Tibial nerve (tissue), 4 donors: ENCODE data around the gene DNM3. TPM values are rescaled to one million over a fixed set of nuclear protein-coding genes. Genes with fewer than 3 reads are reported as not detected.
"Not testable (repeated sequence)": the region's sequence is repeated elsewhere in the genome, so short reads cannot be mapped to it uniquely, and the experiment has no call there.

Source experiments
- DNase-seq, 2 donors: peaks; one replicate each; pipeline ENCODE4 v3.0.0-alpha.2; 2019; ENCODE audit warnings: low spot score in 2 of 2
- H3K27ac ChIP-seq, 4 donors: fragments of 200-600 bp; sonication (generic) in 3 of 4; one replicate each; pipeline ENCODE4 v1.5.1; 2017 to 2019; ENCODE audit warnings: mild to moderate bottlenecking in 1 of 4
- H3K27me3 ChIP-seq, 2 donors: fragments of 200-600 bp; sonication (generic) in 1 of 2; one replicate each; pipeline versions ENCODE4 v1.5.1 to v1.6.0; 2017 to 2019
- H3K36me3 ChIP-seq, 3 donors: fragments of 200-600 bp; sonication (generic); one replicate each; pipeline ENCODE4 v1.5.1; 2018 to 2019
- H3K4me1 ChIP-seq, 4 donors: fragments of 200-600 bp; sonication (generic) in 3 of 4; one replicate each; pipeline ENCODE4 v1.5.1; 2017 to 2019
- H3K4me3 ChIP-seq, 4 donors: fragments of 200-600 bp; sonication (generic) in 3 of 4; one replicate each; pipeline ENCODE4 v1.5.1; 2017 to 2019; ENCODE audit warnings: mild to moderate bottlenecking in 1 of 4, moderate library complexity in 1 of 4
- H3K9me3 ChIP-seq, 4 donors: fragments of 200-600 bp; sonication (generic) in 3 of 4; one replicate each; pipeline ENCODE4 v1.5.1; 2017 to 2019
- EP300 ChIP-seq, 2 donors: sonication (generic); formaldehyde crosslinking; IDR thresholded peaks; one replicate each; pipeline ENCODE4 v1.6.1; 2017; ENCODE audit warnings: antibody characterized with exemption in 2 of 2, mild to moderate bottlenecking in 1 of 2
- POLR2A ChIP-seq, 2 donors: fragments of 450-650 bp; IDR thresholded peaks; one replicate each; pipeline ENCODE4 v1.6.1; 2017; ENCODE audit warnings: antibody characterized with exemption in 2 of 2, mild to moderate bottlenecking in 2 of 2, moderate library complexity in 2 of 2
- WGBS, 2 donors: methylation state at CpG; one replicate each; pipeline ENCODE4 v1.1.5; 2018; 5-methylcytosine and 5-hydroxymethylcytosine counted together
- total RNA-seq, 4 donors: library from RNA; depleted of rRNA; stranded (reverse); fragments of >200 nt; gene quantifications; one replicate each; pipeline ENCODE4 v1.1.0, GENCODE V29; 2016
- TF ChIP-seq, protein P1 (sequence below), 5 experiments: fragments of 200-600 bp in 3 of 5; fragments of 450-650 bp in 2 of 5; sonication (generic) in 3 of 5; IDR thresholded peaks; one replicate each; pipeline ENCODE4 v1.5.1; 2016 to 2019; ENCODE audit warnings: antibody characterized with exemption in 5 of 5, mild to moderate bottlenecking in 3 of 5, moderate library complexity in 2 of 5

DNM3 gene
- total RNA-seq, 4 donors from 2014 or later, result 9.8 to 15.3 (median 12.3) TPM

DNA sequence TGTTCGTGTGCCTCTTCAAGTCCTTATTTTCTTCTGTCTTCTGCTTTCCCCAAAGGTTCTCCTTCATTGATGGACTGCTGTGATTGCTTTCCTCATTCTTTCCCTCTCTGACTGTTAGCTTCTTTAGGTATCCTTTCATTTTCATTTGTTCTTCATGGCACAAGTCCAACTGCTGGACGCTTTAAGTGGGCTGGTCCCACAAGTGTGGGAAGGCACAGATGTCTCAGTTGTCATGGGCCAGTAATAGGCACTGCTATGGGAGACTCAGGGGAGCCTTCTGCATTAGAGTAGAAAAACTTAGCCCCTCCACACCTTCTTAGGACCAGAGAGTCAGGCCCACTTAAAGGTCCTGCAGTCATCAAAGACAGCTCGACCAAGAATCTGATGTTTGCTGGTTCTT lies 456.8 kb downstream of the DNM3 start:
- Histone ChIP-seq H3K36me3 (peaks cover 0 to 8% (median 0%) of the 10 kb centered on the region in 3 donors), H3K27ac (no peak overlapping the region), H3K9me3 (peaks cover 0 to 15% (median 0%) of the 10 kb centered on the region in 4 donors), H3K27me3 (no peaks in the 10 kb centered on the region), H3K4me3 (no peak overlapping the region), H3K4me1 (peaks cover 0 to 8% (median 0%) of the 10 kb centered on the region in 4 donors)
- 72 to 83% methylated on average over 3 of the region's 3 CpGs for WGBS, 2 donors
- TF ChIP-seq, protein P1, sequence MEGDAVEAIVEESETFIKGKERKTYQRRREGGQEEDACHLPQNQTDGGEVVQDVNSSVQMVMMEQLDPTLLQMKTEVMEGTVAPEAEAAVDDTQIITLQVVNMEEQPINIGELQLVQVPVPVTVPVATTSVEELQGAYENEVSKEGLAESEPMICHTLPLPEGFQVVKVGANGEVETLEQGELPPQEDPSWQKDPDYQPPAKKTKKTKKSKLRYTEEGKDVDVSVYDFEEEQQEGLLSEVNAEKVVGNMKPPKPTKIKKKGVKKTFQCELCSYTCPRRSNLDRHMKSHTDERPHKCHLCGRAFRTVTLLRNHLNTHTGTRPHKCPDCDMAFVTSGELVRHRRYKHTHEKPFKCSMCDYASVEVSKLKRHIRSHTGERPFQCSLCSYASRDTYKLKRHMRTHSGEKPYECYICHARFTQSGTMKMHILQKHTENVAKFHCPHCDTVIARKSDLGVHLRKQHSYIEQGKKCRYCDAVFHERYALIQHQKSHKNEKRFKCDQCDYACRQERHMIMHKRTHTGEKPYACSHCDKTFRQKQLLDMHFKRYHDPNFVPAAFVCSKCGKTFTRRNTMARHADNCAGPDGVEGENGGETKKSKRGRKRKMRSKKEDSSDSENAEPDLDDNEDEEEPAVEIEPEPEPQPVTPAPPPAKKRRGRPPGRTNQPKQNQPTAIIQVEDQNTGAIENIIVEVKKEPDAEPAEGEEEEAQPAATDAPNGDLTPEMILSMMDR (IDR thresholded peaks at IDR 0.05), result no peak
- TF ChIP-seq EP300 (IDR thresholded peaks at IDR 0.05) (no peak), POLR2A (IDR thresholded peaks at IDR 0.05) (no peak)
- DNase-seq, result no peak

DNA sequence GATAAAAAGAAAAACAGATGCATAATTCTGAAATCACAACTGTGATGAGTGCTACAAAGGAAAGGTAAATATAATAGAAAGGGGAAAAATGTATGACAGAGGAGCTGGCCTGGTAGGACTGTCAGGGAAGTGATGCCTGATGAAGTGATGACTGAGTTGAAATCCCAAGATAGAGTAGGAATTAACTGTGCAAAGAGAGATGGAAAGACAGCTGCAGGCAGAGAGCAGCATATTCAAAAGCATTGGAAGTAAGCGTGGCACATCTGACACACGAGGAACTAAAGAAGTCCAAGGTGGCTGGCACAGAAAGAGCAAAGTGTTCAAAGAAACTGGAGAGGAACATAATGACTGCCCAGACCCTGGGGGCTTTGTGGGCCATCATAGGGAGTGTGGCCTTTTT lies 457.6 kb downstream of the DNM3 start:
- H3K9me3 ChIP-seq, result peaks cover 0 to 19% (median 0%) of the 10 kb centered on the region in 4 donors
- H3K4me1 ChIP-seq, result peaks cover 0 to under 1% (median 0%) of the 10 kb centered on the region in 4 donors
- 92% methylated on average over 2 of the region's 2 CpGs for WGBS, 2 donors
- H3K4me3 ChIP-seq, result no peak overlapping the region
- no peak for DNase-seq
- H3K27ac ChIP-seq, result no peak overlapping the region
- H3K36me3 ChIP-seq, result peaks cover 0 to 8% (median 0%) of the 10 kb centered on the region in 3 donors
- no peaks in the 10 kb centered on the region for H3K27me3 ChIP-seq
- TF ChIP-seq EP300 (IDR thresholded peaks at IDR 0.05) (no peak), POLR2A (IDR thresholded peaks at IDR 0.05) (no peak)
- TF ChIP-seq, protein P1 (IDR thresholded peaks at IDR 0.05), result no peak

DNA sequence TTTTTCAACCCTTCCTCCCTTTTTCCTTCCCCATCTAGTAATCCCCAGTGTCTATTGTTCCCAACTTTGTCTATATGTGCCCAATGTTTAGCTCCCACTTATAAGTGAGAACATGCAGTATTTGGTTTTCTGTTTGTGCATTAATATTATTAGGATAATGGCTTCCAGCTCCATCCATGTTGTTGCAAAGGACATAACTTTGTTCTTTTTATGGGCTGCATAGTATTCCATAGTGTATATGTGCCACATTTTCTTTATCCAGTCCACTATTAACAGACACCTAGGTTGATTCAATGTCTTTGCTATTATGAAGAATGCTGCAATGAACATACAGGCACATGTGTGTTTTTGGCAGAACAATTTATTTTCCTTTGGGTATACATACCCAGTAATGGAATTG lies 458.2 kb downstream of the DNM3 start:
- Histone ChIP-seq H3K4me3 (no peak overlapping the region), H3K27me3 (no peaks in the 10 kb centered on the region), H3K27ac (no peak overlapping the region), H3K36me3 (peaks cover 0 to 8% (median 0%) of the 10 kb centered on the region in 3 donors), H3K4me1 (no peaks in the 10 kb centered on the region), H3K9me3 (peaks cover 0 to 19% (median 0%) of the 10 kb centered on the region in 4 donors)
- no peak for DNase-seq
- TF ChIP-seq POLR2A (IDR thresholded peaks at IDR 0.05), result no peak
- TF ChIP-seq, protein P1 (IDR thresholded peaks at IDR 0.05), result no peak
- TF ChIP-seq EP300 (IDR thresholded peaks at IDR 0.05), result no peak

DNA sequence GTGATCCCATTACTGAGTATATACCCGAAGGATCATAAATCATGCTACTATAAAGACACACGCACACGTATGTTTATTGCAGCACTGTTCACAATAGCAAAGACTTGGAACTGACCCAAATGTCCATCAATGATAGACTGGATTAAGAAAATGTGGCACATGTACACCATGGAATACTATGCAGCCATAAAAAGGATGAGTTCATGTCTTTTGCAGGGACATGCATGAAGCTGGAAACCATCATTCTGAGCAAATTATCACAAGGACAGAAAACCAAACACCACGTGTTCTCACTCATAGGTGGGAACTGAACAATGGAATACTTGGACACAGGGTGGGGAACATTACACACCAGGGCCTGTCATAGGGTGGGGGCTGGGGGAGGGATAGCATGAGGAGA lies 466.2 kb downstream of the DNM3 start:
- not testable (repeated sequence) for H3K27ac ChIP-seq, H3K27me3 ChIP-seq, H3K4me1 ChIP-seq, H3K36me3 ChIP-seq, DNase-seq, H3K4me3 ChIP-seq
- 98% methylated on average over 4 of the region's 4 CpGs for WGBS, 2 donors
- peaks cover 0 to 14% (median 0%) of the 10 kb centered on the region in 4 donors for H3K9me3 ChIP-seq

DNA sequence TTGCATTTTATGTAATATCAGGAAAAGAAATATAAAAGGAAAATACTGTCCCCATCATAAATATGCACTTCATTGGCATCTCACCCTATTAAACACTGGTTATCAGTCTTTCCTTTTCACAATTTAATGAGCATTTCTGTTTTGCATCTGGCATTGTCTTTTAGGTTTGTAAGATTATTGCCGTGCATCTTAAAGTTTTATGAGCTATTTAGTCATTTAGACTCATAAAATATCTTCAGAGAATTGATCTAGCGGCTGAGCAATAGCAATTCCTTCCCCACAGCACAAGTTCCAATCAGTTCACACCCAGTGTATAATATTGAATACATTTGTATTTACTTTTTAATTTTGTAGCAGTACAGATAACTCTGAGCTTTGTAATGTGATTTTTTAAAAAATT lies 466.8 kb downstream of the DNM3 start:
- Histone ChIP-seq H3K4me1 (no peaks in the 10 kb centered on the region), H3K27me3 (no peaks in the 10 kb centered on the region), H3K27ac (no peak overlapping the region), H3K4me3 (no peak overlapping the region), H3K9me3 (peaks cover 0 to 9% (median 0%) of the 10 kb centered on the region in 4 donors), H3K36me3 (no peaks in the 10 kb centered on the region)
- no peak for TF ChIP-seq EP300 (IDR thresholded peaks at IDR 0.05)
- TF ChIP-seq, protein P1 (IDR thresholded peaks at IDR 0.05), result no peak
- 65 to 68% methylated on average over 2 of the region's 2 CpGs for WGBS, 2 donors
- DNase-seq, result no peak

DNA sequence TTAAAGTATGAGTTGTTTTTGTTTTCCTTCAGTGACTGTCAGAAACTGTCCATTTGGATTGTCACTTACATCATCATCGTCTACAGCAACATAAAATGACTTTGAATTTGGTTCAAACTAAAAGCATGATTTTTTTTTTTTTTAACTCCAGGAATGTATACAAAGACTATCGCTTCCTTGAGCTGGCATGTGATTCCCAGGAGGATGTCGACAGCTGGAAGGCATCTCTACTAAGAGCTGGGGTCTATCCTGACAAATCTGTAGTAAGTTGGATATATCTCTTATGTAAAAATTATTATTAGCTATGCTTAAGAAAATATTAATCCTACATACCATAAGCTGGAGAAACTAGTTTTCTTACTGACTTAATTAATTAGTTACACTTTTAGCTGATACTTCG lies 467.3 kb downstream of the DNM3 start:
- Histone ChIP-seq H3K27ac (no peak overlapping the region), H3K27me3 (no peaks in the 10 kb centered on the region), H3K4me1 (no peaks in the 10 kb centered on the region), H3K4me3 (no peak overlapping the region), H3K9me3 (peaks cover 0 to 5% (median 0%) of the 10 kb centered on the region in 4 donors), H3K36me3 (no peaks in the 10 kb centered on the region)
- 57 to 71% methylated on average over 4 of the region's 4 CpGs for WGBS, 2 donors
- no peak for DNase-seq
- no peak for TF ChIP-seq POLR2A (IDR thresholded peaks at IDR 0.05)
- TF ChIP-seq, protein P1 (IDR thresholded peaks at IDR 0.05), result no peak
